OCI-LY3 (cell line): ENCODE data around the gene SMYD4.

Experiments
- CTCF ChIP-seq: fragments of 200-600, 300-600 bp; sonication (generic); IDR thresholded peaks from 2 replicates; pipeline ENCODE4 v1.5.1; 2014; ENCODE audit warnings: antibody characterized with exemption, low read length, low read depth
- EZH2phosphoT487 ChIP-seq: fragments of 200-600 bp; shearing (Covaris generic); IDR thresholded peaks from 2 replicates; pipeline ENCODE4 v1.6.1; 2018; ENCODE audit warnings: antibody characterized with exemption, mixed run types, low read depth

GRCh38 chr17:1750628-1751027 is 79.1 kb downstream of the SMYD4 start:
- TF ChIP-seq CTCF (no peak), EZH2phosphoT487 (no peak)
